ENCODE results near the gene EFNA2.

Gene EFNA2

GRCh38 chr19:1272423-1273262 is 13.0 kb upstream of the EFNA2 start:
- no peak for DNase-seq

GRCh38 chr19:1273263-1274041 is 12.2 kb upstream of the EFNA2 start:
- no peak for DNase-seq

- no peak for DNase-seq
These were observed 11.4 kb upstream of the EFNA2 start for GRCh38 chr19:1274081-1274851.

GRCh38 chr19:1274852-1275259 is 10.8 kb upstream of the EFNA2 start:
- DNase-seq: no peak

- peak; percentile 95 for DNase-seq
These were observed 10.3 kb upstream of the EFNA2 start, which contains the start of gene FAM174C for GRCh38 chr19:1275260-1275975. Gene FAM174C, plus strand, starts transcription at chr19:1275530. Its CDS starts 20 bp downstream, at chr19:1275550.

GRCh38 chr19:1275976-1276627 is 9.6 kb upstream of the EFNA2 start:
- no peak for DNase-seq

- peak; percentile 63 for DNase-seq
These were observed 9.0 kb upstream of the EFNA2 start for GRCh38 chr19:1276628-1277022.

- DNase-seq: no peak
These were observed 8.6 kb upstream of the EFNA2 start for GRCh38 chr19:1277061-1277460.

- no peak for DNase-seq
These were observed 7.6 kb upstream of the EFNA2 start for GRCh38 chr19:1278074-1278473.

- DNase-seq: no peak
These were observed 6.7 kb upstream of the EFNA2 start for GRCh38 chr19:1278713-1279660.

- peak; percentile 53 for DNase-seq
These were observed 5.8 kb upstream of the EFNA2 start for GRCh38 chr19:1279782-1280341.

- no peak for DNase-seq
These were observed 4.8 kb upstream of the EFNA2 start for GRCh38 chr19:1280636-1281568.

- DNase-seq: no peak
These were observed 3.9 kb upstream of the EFNA2 start for GRCh38 chr19:1281569-1282287.

GRCh38 chr19:1282588-1283206 is 3.0 kb upstream of the EFNA2 start:
- DNase-seq: no peak

- DNase-seq: no peak
These were observed 2.3 kb upstream of the EFNA2 start for GRCh38 chr19:1283207-1283916.

GRCh38 chr19:1283917-1284292 is 1.8 kb upstream of the EFNA2 start:
- DNase-seq: no peak

- DNase-seq: no peak
These were observed 1.2 kb upstream of the EFNA2 start for GRCh38 chr19:1284293-1284978.

All from NCI-H146 (cell line).